ENCODE measurements around the gene SPATA16. TPM values are rescaled to one million over a fixed set of nuclear protein-coding genes. Genes with fewer than 3 reads are reported as not detected.

The SPATA16 gene
- total RNA-seq, 1 donor, result not detected

- Histone ChIP-seq H3K27me3 (ENCODE audit: insufficient read depth, low read length) (no peaks in the 10 kb centered on the region), H3K9me3 (ENCODE audit: low read depth, low read length) (no peaks in the 10 kb centered on the region), H3K4me3 (ENCODE audit: low read length) (no peak overlapping the region), H3K4me1 (ENCODE audit: insufficient read depth, low read length) (no peaks in the 10 kb centered on the region)
Measured at GRCh38 chr3:173096140-173096539, 44.9 kb downstream of the SPATA16 start.

GRCh38 chr3:173092038-173092437 is 49.0 kb downstream of the SPATA16 start:
- Histone ChIP-seq H3K27me3 (ENCODE audit: insufficient read depth, low read length) (no peaks in the 10 kb centered on the region), H3K4me1 (ENCODE audit: insufficient read depth, low read length) (no peaks in the 10 kb centered on the region), H3K4me3 (ENCODE audit: low read length) (no peak overlapping the region), H3K9me3 (ENCODE audit: low read depth, low read length) (no peaks in the 10 kb centered on the region)

- Histone ChIP-seq H3K4me1 (ENCODE audit: insufficient read depth, low read length) (no peaks in the 10 kb centered on the region), H3K27me3 (ENCODE audit: insufficient read depth, low read length) (no peaks in the 10 kb centered on the region), H3K4me3 (ENCODE audit: low read length) (no peak overlapping the region), H3K9me3 (ENCODE audit: low read depth, low read length) (no peaks in the 10 kb centered on the region)
Measured at GRCh38 chr3:173090492-173090891, 50.5 kb downstream of the SPATA16 start.

- Histone ChIP-seq H3K9me3 (ENCODE audit: low read depth, low read length) (no peaks in the 10 kb centered on the region), H3K4me1 (ENCODE audit: insufficient read depth, low read length) (no peaks in the 10 kb centered on the region), H3K27me3 (ENCODE audit: insufficient read depth, low read length) (no peaks in the 10 kb centered on the region)
Measured at GRCh38 chr3:173089283-173089682, 51.8 kb downstream of the SPATA16 start.

GRCh38 chr3:173078525-173078924 is 62.5 kb downstream of the SPATA16 start:
- H3K4me1 ChIP-seq (ENCODE audit: insufficient read depth, low read length), result no peaks in the 10 kb centered on the region
- no peak overlapping the region for H3K4me3 ChIP-seq (ENCODE audit: low read length)
- no peaks in the 10 kb centered on the region for H3K9me3 ChIP-seq (ENCODE audit: low read depth, low read length)
- no peaks in the 10 kb centered on the region for H3K27me3 ChIP-seq (ENCODE audit: insufficient read depth, low read length)

More at GRCh38 chr3:173089283-173089682, 51.8 kb downstream of the SPATA16 start:
- no peak overlapping the region for H3K4me3 ChIP-seq (ENCODE audit: low read length)

GRCh38 chr3:173066044-173067004 is 74.7 kb downstream of the SPATA16 start:
- Histone ChIP-seq H3K4me3 (ENCODE audit: low read length) (no peak overlapping the region), H3K4me1 (ENCODE audit: insufficient read depth, low read length) (no peaks in the 10 kb centered on the region), H3K9me3 (ENCODE audit: low read depth, low read length) (no peaks in the 10 kb centered on the region), H3K27me3 (ENCODE audit: insufficient read depth, low read length) (no peaks in the 10 kb centered on the region)

GRCh38 chr3:173065543-173065981 is 75.5 kb downstream of the SPATA16 start:
- H3K4me3 ChIP-seq (ENCODE audit: low read length), result no peak overlapping the region
- H3K4me1 ChIP-seq (ENCODE audit: insufficient read depth, low read length), result no peaks in the 10 kb centered on the region
- no peaks in the 10 kb centered on the region for H3K27me3 ChIP-seq (ENCODE audit: insufficient read depth, low read length)
- H3K9me3 ChIP-seq (ENCODE audit: low read depth, low read length), result no peaks in the 10 kb centered on the region

GRCh38 chr3:173064631-173065030 is 76.4 kb downstream of the SPATA16 start:
- Histone ChIP-seq H3K9me3 (ENCODE audit: low read depth, low read length) (no peaks in the 10 kb centered on the region), H3K4me1 (ENCODE audit: insufficient read depth, low read length) (no peaks in the 10 kb centered on the region), H3K27me3 (ENCODE audit: insufficient read depth, low read length) (no peaks in the 10 kb centered on the region), H3K4me3 (ENCODE audit: low read length) (no peak overlapping the region)

GRCh38 chr3:173058229-173058628 is 82.8 kb downstream of the SPATA16 start:
- H3K4me1 ChIP-seq (ENCODE audit: insufficient read depth, low read length), result no peaks in the 10 kb centered on the region
- H3K4me3 ChIP-seq (ENCODE audit: low read length), result no peak overlapping the region
- no peaks in the 10 kb centered on the region for H3K27me3 ChIP-seq (ENCODE audit: insufficient read depth, low read length)
- no peaks in the 10 kb centered on the region for H3K9me3 ChIP-seq (ENCODE audit: low read depth, low read length)

- Histone ChIP-seq H3K4me1 (ENCODE audit: insufficient read depth, low read length) (no peaks in the 10 kb centered on the region), H3K27me3 (ENCODE audit: insufficient read depth, low read length) (no peaks in the 10 kb centered on the region), H3K9me3 (ENCODE audit: low read depth, low read length) (no peaks in the 10 kb centered on the region), H3K4me3 (ENCODE audit: low read length) (no peak overlapping the region)
Measured at GRCh38 chr3:173055228-173055933, 85.7 kb downstream of the SPATA16 start.

GRCh38 chr3:173049360-173049759 is 91.7 kb downstream of the SPATA16 start:
- H3K4me1 ChIP-seq (ENCODE audit: insufficient read depth, low read length), result no peaks in the 10 kb centered on the region
- H3K27me3 ChIP-seq (ENCODE audit: insufficient read depth, low read length), result no peaks in the 10 kb centered on the region
- H3K9me3 ChIP-seq (ENCODE audit: low read depth, low read length), result no peaks in the 10 kb centered on the region
- no peak overlapping the region for H3K4me3 ChIP-seq (ENCODE audit: low read length)

- H3K9me3 ChIP-seq (ENCODE audit: low read depth, low read length), result no peaks in the 10 kb centered on the region
- no peak overlapping the region for H3K4me3 ChIP-seq (ENCODE audit: low read length)
- H3K4me1 ChIP-seq (ENCODE audit: insufficient read depth, low read length), result no peaks in the 10 kb centered on the region
- H3K27me3 ChIP-seq (ENCODE audit: insufficient read depth, low read length), result no peaks in the 10 kb centered on the region
Measured at GRCh38 chr3:173045770-173046382, 95.2 kb downstream of the SPATA16 start.

- Histone ChIP-seq H3K27me3 (ENCODE audit: insufficient read depth, low read length) (no peaks in the 10 kb centered on the region), H3K9me3 (ENCODE audit: low read depth, low read length) (no peaks in the 10 kb centered on the region), H3K4me1 (ENCODE audit: insufficient read depth, low read length) (no peaks in the 10 kb centered on the region), H3K4me3 (ENCODE audit: low read length) (no peak overlapping the region)
Measured at GRCh38 chr3:173044998-173045397, 96.0 kb downstream of the SPATA16 start.

- H3K27me3 ChIP-seq (ENCODE audit: insufficient read depth, low read length), result no peaks in the 10 kb centered on the region
- H3K4me3 ChIP-seq (ENCODE audit: low read length), result no peak overlapping the region
- no peaks in the 10 kb centered on the region for H3K9me3 ChIP-seq (ENCODE audit: low read depth, low read length)
- H3K4me1 ChIP-seq (ENCODE audit: insufficient read depth, low read length), result no peaks in the 10 kb centered on the region
Measured at GRCh38 chr3:173043757-173044156, 97.3 kb downstream of the SPATA16 start.

GRCh38 chr3:173038484-173038871 is 102.6 kb downstream of the SPATA16 start:
- Histone ChIP-seq H3K9me3 (ENCODE audit: low read depth, low read length) (no peaks in the 10 kb centered on the region), H3K27me3 (ENCODE audit: insufficient read depth, low read length) (no peaks in the 10 kb centered on the region), H3K4me3 (ENCODE audit: low read length) (no peak overlapping the region), H3K4me1 (ENCODE audit: insufficient read depth, low read length) (no peaks in the 10 kb centered on the region)

Data from mononuclear cell (primary cell).